Endometrial microvascular endothelial cells (primary cell): Measurements from ENCODE around the gene RNF175. TPM values are rescaled to one million over a fixed set of nuclear protein-coding genes. Genes with fewer than 3 reads are reported as not detected.

Source experiments
- in situ Hi-C: cut with HindIII; loops from 2 replicates; pipeline ENCODE4 v1.10.0; 2017; ENCODE audit warnings: low sequenced_read_pairs, low pct_unique_long_range_greater_than_20kb; ENCODE audit errors: inconsistent ontology term
- total RNA-seq: library from RNA; depleted of rRNA; stranded (reverse); fragments of >200 nt; gene quantifications from one replicate; pipeline ENCODE4 v1.2.3, GENCODE V29; 2015; ENCODE audit errors: inconsistent ontology term

Gene RNF175
- total RNA-seq: not detected

GRCh38 chr4:153759407-153760316 lies at the start of gene RNF175:
RNF175 (minus strand) TSS chr4:153760024; CDS start chr4:153759862, 162 bp downstream.
- in situ Hi-C loops: no loop called here

GRCh38 chr4:153809307-153809706 lies 49.5 kb upstream of the RNF175 start:
- in situ Hi-C loops: no loop called here

- in situ Hi-C loops: no loop called here
Measured at GRCh38 chr4:153808175-153808574, 48.4 kb upstream of the RNF175 start.

GRCh38 chr4:153806073-153806472 lies 46.2 kb upstream of the RNF175 start:
- in situ Hi-C loops: no loop called here

- in situ Hi-C loops: no loop called here
Measured at GRCh38 chr4:153804722-153805121, 44.9 kb upstream of the RNF175 start.

GRCh38 chr4:153799694-153800074 lies 39.9 kb upstream of the RNF175 start:
- in situ Hi-C loops: no loop called here

GRCh38 chr4:153798901-153799693 lies 39.3 kb upstream of the RNF175 start:
- in situ Hi-C loops: no loop called here

GRCh38 chr4:153798420-153798819 lies 38.6 kb upstream of the RNF175 start:
- in situ Hi-C loops: no loop called here

GRCh38 chr4:153794006-153794405 lies 34.2 kb upstream of the RNF175 start:
- in situ Hi-C loops: no loop called here

- in situ Hi-C loops: no loop called here
Measured at GRCh38 chr4:153792618-153793247, 32.9 kb upstream of the RNF175 start.

- in situ Hi-C loops: no loop called here
Measured at GRCh38 chr4:153791746-153792617, 32.2 kb upstream of the RNF175 start.

- in situ Hi-C loops: no loop called here
Measured at GRCh38 chr4:153790962-153791551, 31.2 kb upstream of the RNF175 start.

GRCh38 chr4:153790500-153790865 lies 30.7 kb upstream of the RNF175 start:
- in situ Hi-C loops: no loop called here

GRCh38 chr4:153789741-153790499 lies 30.1 kb upstream of the RNF175 start:
- in situ Hi-C loops: no loop called here

- in situ Hi-C loops: no loop called here
Measured at GRCh38 chr4:153788413-153789276, 28.8 kb upstream of the RNF175 start, which contains the start of gene SFRP2. SFRP2 (minus strand) TSS chr4:153789083; CDS start chr4:153788835, 248 bp downstream.

GRCh38 chr4:153788051-153788412 lies 28.2 kb upstream of the RNF175 start:
- in situ Hi-C loops: no loop called here

GRCh38 chr4:153787575-153787974 lies 27.8 kb upstream of the RNF175 start:
- in situ Hi-C loops: no loop called here
